ENCODE measurements around the gene TTC14. TPM values are rescaled to one million over a fixed set of nuclear protein-coding genes. Genes with fewer than 3 reads are reported as not detected.

TTC14 gene
- total and polyA plus RNA-seq, 2 of the 13 experiments (the other 11 are each of a cell fraction or from before 2014, with no cell fraction given): 28.1 to 35.9 TPM

- TF ChIP-seq, protein P1, sequence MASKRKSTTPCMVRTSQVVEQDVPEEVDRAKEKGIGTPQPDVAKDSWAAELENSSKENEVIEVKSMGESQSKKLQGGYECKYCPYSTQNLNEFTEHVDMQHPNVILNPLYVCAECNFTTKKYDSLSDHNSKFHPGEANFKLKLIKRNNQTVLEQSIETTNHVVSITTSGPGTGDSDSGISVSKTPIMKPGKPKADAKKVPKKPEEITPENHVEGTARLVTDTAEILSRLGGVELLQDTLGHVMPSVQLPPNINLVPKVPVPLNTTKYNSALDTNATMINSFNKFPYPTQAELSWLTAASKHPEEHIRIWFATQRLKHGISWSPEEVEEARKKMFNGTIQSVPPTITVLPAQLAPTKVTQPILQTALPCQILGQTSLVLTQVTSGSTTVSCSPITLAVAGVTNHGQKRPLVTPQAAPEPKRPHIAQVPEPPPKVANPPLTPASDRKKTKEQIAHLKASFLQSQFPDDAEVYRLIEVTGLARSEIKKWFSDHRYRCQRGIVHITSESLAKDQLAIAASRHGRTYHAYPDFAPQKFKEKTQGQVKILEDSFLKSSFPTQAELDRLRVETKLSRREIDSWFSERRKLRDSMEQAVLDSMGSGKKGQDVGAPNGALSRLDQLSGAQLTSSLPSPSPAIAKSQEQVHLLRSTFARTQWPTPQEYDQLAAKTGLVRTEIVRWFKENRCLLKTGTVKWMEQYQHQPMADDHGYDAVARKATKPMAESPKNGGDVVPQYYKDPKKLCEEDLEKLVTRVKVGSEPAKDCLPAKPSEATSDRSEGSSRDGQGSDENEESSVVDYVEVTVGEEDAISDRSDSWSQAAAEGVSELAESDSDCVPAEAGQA (IDR thresholded peaks at IDR 0.05; ENCODE audit: low read depth): peak; percentile 85
- TF ChIP-seq, protein P1 (CRISPR knock-in tag; IDR thresholded peaks at IDR 0.05; ENCODE audit: borderline replicate concordance): no peak
- TF ChIP-seq GLMP (CRISPR knock-in tag; IDR thresholded peaks at IDR 0.05; ENCODE audit: borderline replicate concordance) (no peak), SP140L (CRISPR knock-in tag; IDR thresholded peaks at IDR 0.05; ENCODE audit: borderline replicate concordance) (no peak), NKX3-1 (CRISPR knock-in tag; IDR thresholded peaks at IDR 0.05) (peak; percentile 40), ATM (IDR thresholded peaks at IDR 0.05; ENCODE audit: borderline replicate concordance) (no peak), ZNF816 (CRISPR knock-in tag; IDR thresholded peaks at IDR 0.05; ENCODE audit: borderline replicate concordance) (no peak; the same call in 1 of the 2 replicates), ZNF574 (CRISPR knock-in tag; IDR thresholded peaks at IDR 0.05) (peak; percentile 94), TRIM24 (CRISPR knock-in tag; IDR thresholded peaks at IDR 0.05) (0 out of 2 replicates have a peak, but pooled peaks have one; percentile 53), PTBP1 (IDR thresholded peaks at IDR 0.05; ENCODE audit: low read depth, low read length, poor library complexity, severe bottlenecking) (no peak), ARID2 (CRISPR knock-in tag; IDR thresholded peaks at IDR 0.05; ENCODE audit: borderline replicate concordance) (0 out of 2 replicates have a peak, but pooled peaks have one; percentile 23)
- TF ChIP-seq, protein P2, sequence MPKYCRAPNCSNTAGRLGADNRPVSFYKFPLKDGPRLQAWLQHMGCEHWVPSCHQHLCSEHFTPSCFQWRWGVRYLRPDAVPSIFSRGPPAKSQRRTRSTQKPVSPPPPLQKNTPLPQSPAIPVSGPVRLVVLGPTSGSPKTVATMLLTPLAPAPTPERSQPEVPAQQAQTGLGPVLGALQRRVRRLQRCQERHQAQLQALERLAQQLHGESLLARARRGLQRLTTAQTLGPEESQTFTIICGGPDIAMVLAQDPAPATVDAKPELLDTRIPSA (CRISPR knock-in tag; IDR thresholded peaks at IDR 0.05; ENCODE audit: borderline replicate concordance): peak; percentile 86
These were observed at the start of gene TTC14 (continued) for GRCh38 chr3:180601688-180602666.

All from HepG2 (cell line).